ENCODE results near the gene PARD3.

Gene PARD3

GRCh38 chr10:34196058-34196433, 619.0 kb downstream of the PARD3 start:
- ChIA-PET CTCF (no interaction called here), POLR2A (no interaction called here)
- no peak for DNase-seq (ENCODE audit: extremely low spot score)
- TF ChIP-seq LEF1 (IDR thresholded peaks at IDR 0.05; ENCODE audit: borderline replicate concordance) (no peak), CTBP1 (IDR thresholded peaks at IDR 0.05; ENCODE audit: borderline replicate concordance) (no peak), HDGF (IDR thresholded peaks at IDR 0.05; ENCODE audit: borderline replicate concordance) (no peak), SP1 (IDR thresholded peaks at IDR 0.05) (no peak), FOXA1 (IDR thresholded peaks at IDR 0.05) (no peak), ELF4 (IDR thresholded peaks at IDR 0.05) (no peak), L3MBTL2 (conservative IDR thresholded peaks at IDR 0.05) (no peak), SUZ12 (IDR thresholded peaks at IDR 0.05) (no peak)

GRCh38 chr10:34195364-34196057, 619.6 kb downstream of the PARD3 start:
- no peak for TF ChIP-seq BHLHE40 (IDR thresholded peaks at IDR 0.05; ENCODE audit: borderline replicate concordance)
- no peak for TF ChIP-seq ARNT (IDR thresholded peaks at IDR 0.05)
- TF ChIP-seq FOXA1 (IDR thresholded peaks at IDR 0.05), result no peak
- ChIA-PET POLR2A (no interaction called here), CTCF (interaction anchor here (0.7 kb wide), 1 partner anchor 963 kb away, joined by 4 read pairs; no protein-coding TSS in a partner anchor)

GRCh38 chr10:34193931-34194626, 621.0 kb downstream of the PARD3 start:
- no peak for TF ChIP-seq TARDBP (IDR thresholded peaks at IDR 0.05)
- no peak for TF ChIP-seq PKNOX1 (IDR thresholded peaks at IDR 0.05)
- TF ChIP-seq ZNF384 (IDR thresholded peaks at IDR 0.05), result no peak
- no peak for TF ChIP-seq FOXM1 (IDR thresholded peaks at IDR 0.05; ENCODE audit: borderline replicate concordance)
- ChIA-PET POLR2A (no interaction called here), CTCF (no interaction called here)
- DNase-seq (ENCODE audit: extremely low spot score), result no peak

More at GRCh38 chr10:34195364-34196057, 619.6 kb downstream of the PARD3 start:
- DNase-seq (ENCODE audit: extremely low spot score), result no peak

GRCh38 chr10:34192646-34193045, 622.5 kb downstream of the PARD3 start:
- POLR2A ChIA-PET, result no interaction called here
- CTCF ChIA-PET, result no interaction called here
- TF ChIP-seq FOXK2 (IDR thresholded peaks at IDR 0.05) (no peak), SUZ12 (IDR thresholded peaks at IDR 0.05) (no peak), FOXM1 (IDR thresholded peaks at IDR 0.05; ENCODE audit: borderline replicate concordance) (no peak), NFRKB (IDR thresholded peaks at IDR 0.05) (no peak), PKNOX1 (IDR thresholded peaks at IDR 0.05) (no peak), LEF1 (IDR thresholded peaks at IDR 0.05; ENCODE audit: borderline replicate concordance) (no peak), TARDBP (IDR thresholded peaks at IDR 0.05) (no peak), CTBP1 (IDR thresholded peaks at IDR 0.05; ENCODE audit: borderline replicate concordance) (no peak), SP1 (IDR thresholded peaks at IDR 0.05) (no peak), ZNF384 (IDR thresholded peaks at IDR 0.05) (no peak), FOXA1 (IDR thresholded peaks at IDR 0.05) (no peak), ELF4 (IDR thresholded peaks at IDR 0.05) (no peak), HDGF (IDR thresholded peaks at IDR 0.05; ENCODE audit: borderline replicate concordance) (no peak), ARNT (IDR thresholded peaks at IDR 0.05) (no peak), BHLHE40 (IDR thresholded peaks at IDR 0.05; ENCODE audit: borderline replicate concordance) (no peak), L3MBTL2 (conservative IDR thresholded peaks at IDR 0.05) (no peak)
- DNase-seq (ENCODE audit: extremely low spot score), result no peak

GRCh38 chr10:34191406-34191805, 623.7 kb downstream of the PARD3 start:
- POLR2A ChIA-PET, result no interaction called here
- CTCF ChIA-PET, result no interaction called here
- DNase-seq (ENCODE audit: extremely low spot score), result no peak
- TF ChIP-seq SP1 (IDR thresholded peaks at IDR 0.05) (no peak), HDGF (IDR thresholded peaks at IDR 0.05; ENCODE audit: borderline replicate concordance) (no peak), SUZ12 (IDR thresholded peaks at IDR 0.05) (no peak), ZNF384 (IDR thresholded peaks at IDR 0.05) (no peak), L3MBTL2 (conservative IDR thresholded peaks at IDR 0.05) (no peak), ARNT (IDR thresholded peaks at IDR 0.05) (no peak), LEF1 (IDR thresholded peaks at IDR 0.05; ENCODE audit: borderline replicate concordance) (no peak), FOXA1 (IDR thresholded peaks at IDR 0.05) (no peak), CTBP1 (IDR thresholded peaks at IDR 0.05; ENCODE audit: borderline replicate concordance) (no peak), FOXM1 (IDR thresholded peaks at IDR 0.05; ENCODE audit: borderline replicate concordance) (no peak), NFRKB (IDR thresholded peaks at IDR 0.05) (no peak), BHLHE40 (IDR thresholded peaks at IDR 0.05; ENCODE audit: borderline replicate concordance) (no peak), ELF4 (IDR thresholded peaks at IDR 0.05) (no peak)

- ChIA-PET CTCF (no interaction called here), POLR2A (no interaction called here)
- TF ChIP-seq CTBP1 (IDR thresholded peaks at IDR 0.05; ENCODE audit: borderline replicate concordance) (no peak), PKNOX1 (IDR thresholded peaks at IDR 0.05) (no peak), SUZ12 (IDR thresholded peaks at IDR 0.05) (no peak), TARDBP (IDR thresholded peaks at IDR 0.05) (no peak), NFRKB (IDR thresholded peaks at IDR 0.05) (no peak), FOXM1 (IDR thresholded peaks at IDR 0.05; ENCODE audit: borderline replicate concordance) (no peak), FOXK2 (IDR thresholded peaks at IDR 0.05) (no peak), LEF1 (IDR thresholded peaks at IDR 0.05; ENCODE audit: borderline replicate concordance) (no peak), L3MBTL2 (conservative IDR thresholded peaks at IDR 0.05) (no peak), HDGF (IDR thresholded peaks at IDR 0.05; ENCODE audit: borderline replicate concordance) (no peak), ARNT (IDR thresholded peaks at IDR 0.05) (no peak), FOXA1 (IDR thresholded peaks at IDR 0.05) (no peak), ZNF384 (IDR thresholded peaks at IDR 0.05) (no peak), ELF4 (IDR thresholded peaks at IDR 0.05) (no peak), SP1 (IDR thresholded peaks at IDR 0.05) (no peak), BHLHE40 (IDR thresholded peaks at IDR 0.05; ENCODE audit: borderline replicate concordance) (no peak)
- no peak for DNase-seq (ENCODE audit: extremely low spot score)
Observed at GRCh38 chr10:34190580-34190979, 624.5 kb downstream of the PARD3 start.
